ENCODE results near the gene PSRC1. TPM values are rescaled to one million over a fixed set of nuclear protein-coding genes. Genes with fewer than 3 reads are reported as not detected.

Gene PSRC1
- total and polyA plus RNA-seq, 2 experiments from 2014 or later, result 10.1 to 13.7 TPM

DNA sequence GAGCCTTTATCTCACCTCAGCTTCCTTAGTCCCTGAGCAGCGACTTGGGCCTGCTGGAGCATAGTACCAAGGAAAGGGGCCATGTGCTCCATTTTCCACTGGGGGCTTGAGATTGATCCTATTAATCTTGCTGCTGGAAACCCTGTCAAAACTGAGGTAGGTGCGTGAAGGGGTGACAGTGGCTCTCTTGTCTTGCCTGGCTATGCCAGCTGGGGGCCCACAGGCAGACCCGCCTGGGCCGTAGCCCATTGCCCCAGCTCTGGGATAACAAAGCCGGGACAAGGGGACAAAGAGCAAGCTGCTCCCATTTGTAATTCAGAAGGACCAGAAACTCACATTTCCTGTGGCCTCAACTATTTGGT is 43.9 kb downstream of the PSRC1 start:
- H3K4me3 ChIP-seq, result no peak overlapping the region
- WGBS (ENCODE audit: low lambda C conversion rate, missing lambda C conversion rate), result 73% methylated on average over 5 of the region's 5 CpGs
- H3K9me3 ChIP-seq (ENCODE audit: low read depth), result no peaks in the 10 kb centered on the region
- no peaks in the 10 kb centered on the region for H3K9me2 ChIP-seq (replicated peaks; ENCODE audit: insufficient read depth)
- no peak for TF ChIP-seq EZH2phosphoT487 (IDR thresholded peaks at IDR 0.05; ENCODE audit: low read depth, severe bottlenecking, unreplicated experiment)
- TF ChIP-seq, protein P1, sequence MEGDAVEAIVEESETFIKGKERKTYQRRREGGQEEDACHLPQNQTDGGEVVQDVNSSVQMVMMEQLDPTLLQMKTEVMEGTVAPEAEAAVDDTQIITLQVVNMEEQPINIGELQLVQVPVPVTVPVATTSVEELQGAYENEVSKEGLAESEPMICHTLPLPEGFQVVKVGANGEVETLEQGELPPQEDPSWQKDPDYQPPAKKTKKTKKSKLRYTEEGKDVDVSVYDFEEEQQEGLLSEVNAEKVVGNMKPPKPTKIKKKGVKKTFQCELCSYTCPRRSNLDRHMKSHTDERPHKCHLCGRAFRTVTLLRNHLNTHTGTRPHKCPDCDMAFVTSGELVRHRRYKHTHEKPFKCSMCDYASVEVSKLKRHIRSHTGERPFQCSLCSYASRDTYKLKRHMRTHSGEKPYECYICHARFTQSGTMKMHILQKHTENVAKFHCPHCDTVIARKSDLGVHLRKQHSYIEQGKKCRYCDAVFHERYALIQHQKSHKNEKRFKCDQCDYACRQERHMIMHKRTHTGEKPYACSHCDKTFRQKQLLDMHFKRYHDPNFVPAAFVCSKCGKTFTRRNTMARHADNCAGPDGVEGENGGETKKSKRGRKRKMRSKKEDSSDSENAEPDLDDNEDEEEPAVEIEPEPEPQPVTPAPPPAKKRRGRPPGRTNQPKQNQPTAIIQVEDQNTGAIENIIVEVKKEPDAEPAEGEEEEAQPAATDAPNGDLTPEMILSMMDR (IDR thresholded peaks at IDR 0.05; ENCODE audit: poor library complexity), result no peak
- TF ChIP-seq EZH2 (IDR thresholded peaks at IDR 0.05; ENCODE audit: borderline replicate concordance), result no peak
- no peak for DNase-seq (ENCODE audit: low spot score)
- no peaks in the 10 kb centered on the region for H3K27me3 ChIP-seq
- H4K20me1 ChIP-seq (ENCODE audit: insufficient read depth, poor library complexity, severe bottlenecking), result no peaks in the 10 kb centered on the region
- peaks cover 12% of the 10 kb centered on the region for H3K4me1 ChIP-seq (ENCODE audit: insufficient read depth)
- H3K79me2 ChIP-seq, result no peaks in the 10 kb centered on the region
- no peak overlapping the region for H3K27ac ChIP-seq
- H2AFZ ChIP-seq, result no peak overlapping the region
- H3K36me3 ChIP-seq (replicated peaks; ENCODE audit: insufficient read depth, low read depth), result no peaks in the 10 kb centered on the region
- H3K4me2 ChIP-seq, result no peak overlapping the region

DNA sequence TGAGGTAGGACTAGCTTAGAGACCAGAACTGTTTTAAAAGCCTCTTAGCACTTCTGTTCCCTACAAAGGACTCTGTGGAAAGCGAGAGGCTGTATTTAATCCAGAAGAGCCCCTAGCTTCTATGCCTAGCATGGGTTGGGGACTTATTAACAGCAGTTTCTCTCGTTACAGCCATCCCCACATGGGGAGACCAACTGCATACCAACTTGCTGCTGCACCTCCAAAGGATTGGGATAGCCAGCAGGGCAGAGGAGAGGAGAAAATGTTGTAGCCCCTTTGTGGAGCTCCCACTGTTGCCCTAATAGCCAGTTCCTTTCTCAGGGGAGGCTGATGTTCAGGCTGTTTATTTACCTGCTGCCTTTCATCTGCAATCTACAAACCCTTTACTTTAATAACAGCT is 44.6 kb downstream of the PSRC1 start:
- Histone ChIP-seq H3K79me2 (no peaks in the 10 kb centered on the region), H4K20me1 (ENCODE audit: insufficient read depth, poor library complexity, severe bottlenecking) (no peaks in the 10 kb centered on the region), H3K27me3 (no peaks in the 10 kb centered on the region), H3K9me3 (ENCODE audit: low read depth) (no peaks in the 10 kb centered on the region), H3K36me3 (replicated peaks; ENCODE audit: insufficient read depth, low read depth) (no peaks in the 10 kb centered on the region), H3K9me2 (replicated peaks; ENCODE audit: insufficient read depth) (no peaks in the 10 kb centered on the region), H3K4me1 (ENCODE audit: insufficient read depth) (peaks cover 12% of the 10 kb centered on the region), H3K4me2 (no peak overlapping the region), H2AFZ (no peak overlapping the region), H3K4me3 (no peak overlapping the region), H3K27ac (no peak overlapping the region)
- 92% methylated on average over 2 of the region's 2 CpGs for WGBS (ENCODE audit: low lambda C conversion rate, missing lambda C conversion rate)
- TF ChIP-seq EZH2 (IDR thresholded peaks at IDR 0.05; ENCODE audit: borderline replicate concordance) (no peak), EZH2phosphoT487 (IDR thresholded peaks at IDR 0.05; ENCODE audit: low read depth, severe bottlenecking, unreplicated experiment) (no peak)
- TF ChIP-seq, protein P1 (IDR thresholded peaks at IDR 0.05; ENCODE audit: poor library complexity), result no peak
- DNase-seq (ENCODE audit: low spot score), result no peak

DNA sequence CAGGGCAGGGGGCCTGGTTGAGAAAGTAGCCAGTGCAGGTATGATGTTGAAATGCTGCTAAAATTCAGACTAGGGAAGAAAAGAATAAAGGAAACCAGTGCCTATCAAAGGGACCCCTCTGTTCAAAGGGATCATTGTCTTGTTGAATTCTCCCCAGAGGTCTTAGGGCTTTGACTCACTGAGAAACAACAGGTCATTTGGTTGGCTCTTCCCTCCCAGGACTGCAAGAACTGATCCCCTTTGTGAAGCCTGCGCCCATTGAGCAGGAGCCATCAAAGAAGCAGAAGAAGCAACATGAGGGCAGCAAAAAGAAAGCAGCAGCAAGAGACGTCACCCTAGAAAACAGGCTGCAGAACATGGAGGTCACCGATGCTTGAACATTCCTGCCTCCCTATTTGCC is 45.4 kb downstream of the PSRC1 start:
- H3K4me2 ChIP-seq, result no peak overlapping the region
- no peak overlapping the region for H3K27ac ChIP-seq
- no peak overlapping the region for H2AFZ ChIP-seq
- H3K9me3 ChIP-seq (ENCODE audit: low read depth), result no peaks in the 10 kb centered on the region
- H3K4me3 ChIP-seq, result no peak overlapping the region
- H3K36me3 ChIP-seq (replicated peaks; ENCODE audit: insufficient read depth, low read depth), result no peaks in the 10 kb centered on the region
- H4K20me1 ChIP-seq (ENCODE audit: insufficient read depth, poor library complexity, severe bottlenecking), result no peaks in the 10 kb centered on the region
- DNase-seq (ENCODE audit: low spot score), result no peak
- no peaks in the 10 kb centered on the region for H3K79me2 ChIP-seq
- H3K27me3 ChIP-seq, result no peaks in the 10 kb centered on the region
- peaks cover 12% of the 10 kb centered on the region for H3K4me1 ChIP-seq (ENCODE audit: insufficient read depth)
- H3K9me2 ChIP-seq (replicated peaks; ENCODE audit: insufficient read depth), result no peaks in the 10 kb centered on the region
- 95% methylated on average over 3 of the region's 3 CpGs for WGBS (ENCODE audit: low lambda C conversion rate, missing lambda C conversion rate)
- TF ChIP-seq, protein P1 (IDR thresholded peaks at IDR 0.05; ENCODE audit: poor library complexity), result no peak
- TF ChIP-seq EZH2phosphoT487 (IDR thresholded peaks at IDR 0.05; ENCODE audit: low read depth, severe bottlenecking, unreplicated experiment) (no peak), EZH2 (IDR thresholded peaks at IDR 0.05; ENCODE audit: borderline replicate concordance) (no peak)

DNA sequence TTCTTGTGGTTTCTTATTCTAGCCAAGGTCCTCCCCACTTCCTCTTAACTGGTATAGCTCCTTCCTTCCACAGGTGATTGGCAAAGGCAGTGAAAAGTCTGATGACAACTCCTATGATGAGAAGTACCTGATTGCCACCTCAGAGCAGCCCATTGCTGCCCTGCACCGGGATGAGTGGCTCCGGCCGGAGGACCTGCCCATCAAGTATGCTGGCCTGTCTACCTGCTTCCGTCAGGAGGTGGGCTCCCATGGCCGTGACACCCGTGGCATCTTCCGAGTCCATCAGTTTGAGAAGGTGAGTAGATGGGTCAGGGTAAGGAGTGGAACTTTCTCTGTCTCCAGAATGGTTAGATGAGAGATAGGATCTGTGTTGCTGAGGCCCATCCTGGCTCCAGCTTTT is 47.8 kb downstream of the PSRC1 start:
- no peaks in the 10 kb centered on the region for H3K27me3 ChIP-seq
- no peak overlapping the region for H3K4me2 ChIP-seq
- no peaks in the 10 kb centered on the region for H3K9me3 ChIP-seq (ENCODE audit: low read depth)
- H3K4me1 ChIP-seq (ENCODE audit: insufficient read depth), result no peaks in the 10 kb centered on the region
- TF ChIP-seq, protein P1 (IDR thresholded peaks at IDR 0.05; ENCODE audit: poor library complexity), result no peak
- TF ChIP-seq EZH2phosphoT487 (IDR thresholded peaks at IDR 0.05; ENCODE audit: low read depth, severe bottlenecking, unreplicated experiment), result no peak
- no peak for TF ChIP-seq EZH2 (IDR thresholded peaks at IDR 0.05; ENCODE audit: borderline replicate concordance)
- no peak overlapping the region for H3K27ac ChIP-seq
- H3K4me3 ChIP-seq, result no peak overlapping the region
- WGBS (ENCODE audit: low lambda C conversion rate, missing lambda C conversion rate), result over 99% methylated on average over 7 of the region's 7 CpGs
- H3K79me2 ChIP-seq, result no peaks in the 10 kb centered on the region
- no peaks in the 10 kb centered on the region for H3K36me3 ChIP-seq (replicated peaks; ENCODE audit: insufficient read depth, low read depth)
- DNase-seq (ENCODE audit: low spot score), result no peak
- H3K9me2 ChIP-seq (replicated peaks; ENCODE audit: insufficient read depth), result no peaks in the 10 kb centered on the region
- no peaks in the 10 kb centered on the region for H4K20me1 ChIP-seq (ENCODE audit: insufficient read depth, poor library complexity, severe bottlenecking)
- no peak overlapping the region for H2AFZ ChIP-seq
